22Rv1 (cell line): Measurements from ENCODE around the gene WNT1.

Source experiments
- H3K27ac ChIP-seq: fragments of 450-650 bp; 2 replicates; pipeline ENCODE4 v1.5.1; 2017
- ZFX ChIP-seq: fragments of 450-650 bp; IDR thresholded peaks from 2 replicates; pipeline ENCODE4 v1.6.1; 2017; ENCODE audit warnings: antibody characterized with exemption, borderline replicate concordance
- TF ChIP-seq, protein P1 (sequence below): fragments of 450-650 bp; IDR thresholded peaks from 2 replicates; pipeline ENCODE4 v1.5.1; 2017; ENCODE audit warnings: mild to moderate bottlenecking

Gene WNT1

DNA sequence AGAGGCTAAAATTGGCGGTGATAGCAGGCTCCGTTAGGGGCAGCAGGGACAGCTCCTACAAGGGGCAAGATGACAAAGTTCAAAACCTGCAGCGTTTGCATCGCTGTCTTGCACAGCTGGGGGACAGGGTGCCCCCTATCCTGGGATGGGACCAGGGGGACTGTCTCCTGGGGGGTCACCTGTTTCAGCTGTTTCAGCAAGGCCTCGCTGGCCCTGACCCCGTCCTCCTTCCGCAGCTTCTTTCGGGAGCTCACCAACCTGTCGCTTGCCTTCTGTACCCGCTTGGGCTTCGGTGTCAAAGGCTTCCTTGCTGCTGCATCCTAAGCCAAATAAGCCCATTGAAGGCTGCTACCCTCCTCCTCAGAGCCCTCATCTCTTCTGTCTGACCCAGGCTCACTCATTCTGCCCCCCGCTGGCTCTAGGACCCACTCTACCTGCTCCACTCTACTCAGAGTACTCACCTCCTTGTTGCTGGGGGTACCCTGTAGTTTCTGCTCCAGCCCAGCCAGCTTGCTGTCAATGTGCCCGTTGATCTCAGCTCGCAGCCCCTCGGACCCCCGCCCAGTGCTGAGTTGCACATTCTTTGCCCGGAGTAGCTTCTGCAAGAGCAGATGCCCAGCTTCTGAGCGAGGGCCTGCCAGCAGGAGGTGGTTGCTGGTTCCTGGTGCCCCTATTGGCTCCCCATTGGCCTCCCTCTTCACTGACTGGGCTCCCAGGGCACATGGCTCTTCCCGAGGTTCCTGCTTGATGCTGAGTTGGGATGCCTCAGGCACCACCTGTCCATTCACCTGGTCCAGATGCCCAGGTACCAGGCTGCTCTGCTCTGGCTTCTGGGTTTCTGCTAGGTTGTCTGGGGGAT is 52.8 kb downstream of the WNT1 start:
- H3K27ac ChIP-seq, result no peak overlapping the region
- TF ChIP-seq ZFX, result no peak
- TF ChIP-seq, protein P1, sequence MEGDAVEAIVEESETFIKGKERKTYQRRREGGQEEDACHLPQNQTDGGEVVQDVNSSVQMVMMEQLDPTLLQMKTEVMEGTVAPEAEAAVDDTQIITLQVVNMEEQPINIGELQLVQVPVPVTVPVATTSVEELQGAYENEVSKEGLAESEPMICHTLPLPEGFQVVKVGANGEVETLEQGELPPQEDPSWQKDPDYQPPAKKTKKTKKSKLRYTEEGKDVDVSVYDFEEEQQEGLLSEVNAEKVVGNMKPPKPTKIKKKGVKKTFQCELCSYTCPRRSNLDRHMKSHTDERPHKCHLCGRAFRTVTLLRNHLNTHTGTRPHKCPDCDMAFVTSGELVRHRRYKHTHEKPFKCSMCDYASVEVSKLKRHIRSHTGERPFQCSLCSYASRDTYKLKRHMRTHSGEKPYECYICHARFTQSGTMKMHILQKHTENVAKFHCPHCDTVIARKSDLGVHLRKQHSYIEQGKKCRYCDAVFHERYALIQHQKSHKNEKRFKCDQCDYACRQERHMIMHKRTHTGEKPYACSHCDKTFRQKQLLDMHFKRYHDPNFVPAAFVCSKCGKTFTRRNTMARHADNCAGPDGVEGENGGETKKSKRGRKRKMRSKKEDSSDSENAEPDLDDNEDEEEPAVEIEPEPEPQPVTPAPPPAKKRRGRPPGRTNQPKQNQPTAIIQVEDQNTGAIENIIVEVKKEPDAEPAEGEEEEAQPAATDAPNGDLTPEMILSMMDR, result no peak

- no peak overlapping the region for H3K27ac ChIP-seq
- TF ChIP-seq, protein P1, result no peak
- TF ChIP-seq ZFX, result no peak
Measured at GRCh38 chr12:49031573-49032161, 53.5 kb downstream of the WNT1 start.
